ENCODE data around the gene RBM39. TPM values are rescaled to one million over a fixed set of nuclear protein-coding genes. Genes with fewer than 3 reads are reported as not detected.
A peak's percentile ranks its signal among the peaks of the same experiment; 100 is the strongest.

Gene RBM39
- total and polyA plus RNA-seq, 2 of the 13 experiments (the other 11 are each of a cell fraction or from before 2014, with no cell fraction given) = 788 to 920 TPM

DNA sequence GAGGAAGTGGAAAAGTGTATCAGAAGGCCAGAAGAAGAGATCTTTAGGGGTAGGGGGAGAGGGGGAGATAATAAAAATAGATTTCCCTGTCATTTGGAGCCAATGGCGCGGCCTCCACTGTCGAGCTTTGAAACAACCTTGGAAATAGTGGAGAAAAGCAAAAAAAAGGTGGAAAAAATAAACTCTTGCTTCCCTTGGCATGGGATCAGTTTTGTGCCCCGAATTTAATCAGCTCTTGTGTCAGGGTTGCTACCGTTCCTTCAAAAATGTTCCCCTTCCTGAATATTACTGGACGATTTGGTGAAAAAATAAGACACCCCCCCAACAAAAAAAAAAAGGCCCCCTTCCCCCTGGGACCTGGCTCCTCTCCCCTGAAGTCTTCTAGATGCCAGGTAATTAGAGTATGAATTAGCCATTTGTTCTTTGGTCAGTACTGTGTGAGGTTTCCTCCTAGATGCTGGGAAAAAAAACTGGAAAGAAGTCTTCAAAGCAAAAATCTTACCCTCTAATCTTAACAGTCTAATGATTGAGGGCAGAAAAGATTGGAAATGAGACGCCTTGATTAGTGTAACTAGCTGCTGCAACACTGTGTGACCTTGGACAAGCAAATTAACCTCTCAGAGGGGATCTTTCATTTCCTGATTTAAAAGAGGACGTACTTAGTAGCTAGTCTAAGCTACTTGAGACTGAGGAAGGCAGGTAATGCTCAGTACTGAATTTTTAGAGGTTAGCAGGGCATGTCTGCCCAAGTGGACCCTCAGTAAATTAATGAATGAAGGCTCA is 872 bp upstream of the RBM39 start (continued):
- TF ChIP-seq ZNF101 (CRISPR knock-in tag; IDR thresholded peaks at IDR 0.05; ENCODE audit: borderline replicate concordance, low read depth) (peak; percentile 60; the same call in 1 of the 2 replicates), TAF1 (CRISPR knock-in tag; IDR thresholded peaks at IDR 0.05) (no peak), MEIS1 (CRISPR knock-in tag; IDR thresholded peaks at IDR 0.05; ENCODE audit: borderline replicate concordance) (0 out of 2 replicates have a peak, but pooled peaks have one; percentile 6), KLF12 (CRISPR knock-in tag; IDR thresholded peaks at IDR 0.05; ENCODE audit: borderline replicate concordance) (0 out of 2 replicates have a peak, but pooled peaks have one; percentile 0), XBP1 (CRISPR knock-in tag; IDR thresholded peaks at IDR 0.05) (no peak; the same call in 1 of the 2 replicates), GABPB1 (CRISPR knock-in tag; IDR thresholded peaks at IDR 0.05) (no peak), NR2F6 (IDR thresholded peaks at IDR 0.05) (peak; percentile 24; the same call in 1 of the 2 replicates), NR2F6 (CRISPR knock-in tag; IDR thresholded peaks at IDR 0.05) (0 out of 2 replicates have a peak, but pooled peaks have one; percentile 25), ZFP37 (CRISPR knock-in tag; IDR thresholded peaks at IDR 0.05; ENCODE audit: borderline replicate concordance) (peak; percentile 65; the same call in 1 of the 2 replicates), ZNF343 (CRISPR knock-in tag; IDR thresholded peaks at IDR 0.05) (0 out of 2 replicates have a peak, but pooled peaks have one; percentile 15), ZSCAN30 (CRISPR knock-in tag; IDR thresholded peaks at IDR 0.05) (peak; percentile 84; the same call in 1 of the 2 replicates), NFE2L2 (IDR thresholded peaks at IDR 0.05; ENCODE audit: low read length) (0 out of 2 replicates have a peak, but pooled peaks have one; percentile 21), CHD4 (IDR thresholded peaks at IDR 0.05; ENCODE audit: borderline replicate concordance, low read length) (peak; percentile 32; the same call in 1 of the 2 replicates), REL (CRISPR knock-in tag; conservative IDR thresholded peaks at IDR 0.05) (no peak), MAFG (CRISPR knock-in tag; IDR thresholded peaks at IDR 0.05) (no peak), ESRRA (CRISPR knock-in tag; IDR thresholded peaks at IDR 0.05; ENCODE audit: low read depth) (peak; percentile 5; the same call in 1 of the 2 replicates), SMYD3 (CRISPR knock-in tag; IDR thresholded peaks at IDR 0.05) (peak; percentile 8; the same call in 1 of the 2 replicates), ZNF691 (CRISPR knock-in tag; IDR thresholded peaks at IDR 0.05; ENCODE audit: borderline replicate concordance, low read depth) (no peak), ZNF331 (CRISPR knock-in tag; IDR thresholded peaks at IDR 0.05) (0 out of 2 replicates have a peak, but pooled peaks have one; percentile 24), ZKSCAN8 (CRISPR knock-in tag; IDR thresholded peaks at IDR 0.05; ENCODE audit: borderline replicate concordance) (no peak; the same call in 1 of the 2 replicates), ZNF589 (CRISPR knock-in tag; conservative IDR thresholded peaks at IDR 0.05) (no peak), ZNF670 (CRISPR knock-in tag; IDR thresholded peaks at IDR 0.05; ENCODE audit: borderline replicate concordance) (peak; percentile 87), ZSCAN22 (CRISPR knock-in tag; IDR thresholded peaks at IDR 0.05) (0 out of 2 replicates have a peak, but pooled peaks have one; percentile 8), ZNF292 (CRISPR knock-in tag; IDR thresholded peaks at IDR 0.05; ENCODE audit: borderline replicate concordance, low read depth) (no peak; the same call in 1 of the 2 replicates)
- TF ChIP-seq, protein P1, sequence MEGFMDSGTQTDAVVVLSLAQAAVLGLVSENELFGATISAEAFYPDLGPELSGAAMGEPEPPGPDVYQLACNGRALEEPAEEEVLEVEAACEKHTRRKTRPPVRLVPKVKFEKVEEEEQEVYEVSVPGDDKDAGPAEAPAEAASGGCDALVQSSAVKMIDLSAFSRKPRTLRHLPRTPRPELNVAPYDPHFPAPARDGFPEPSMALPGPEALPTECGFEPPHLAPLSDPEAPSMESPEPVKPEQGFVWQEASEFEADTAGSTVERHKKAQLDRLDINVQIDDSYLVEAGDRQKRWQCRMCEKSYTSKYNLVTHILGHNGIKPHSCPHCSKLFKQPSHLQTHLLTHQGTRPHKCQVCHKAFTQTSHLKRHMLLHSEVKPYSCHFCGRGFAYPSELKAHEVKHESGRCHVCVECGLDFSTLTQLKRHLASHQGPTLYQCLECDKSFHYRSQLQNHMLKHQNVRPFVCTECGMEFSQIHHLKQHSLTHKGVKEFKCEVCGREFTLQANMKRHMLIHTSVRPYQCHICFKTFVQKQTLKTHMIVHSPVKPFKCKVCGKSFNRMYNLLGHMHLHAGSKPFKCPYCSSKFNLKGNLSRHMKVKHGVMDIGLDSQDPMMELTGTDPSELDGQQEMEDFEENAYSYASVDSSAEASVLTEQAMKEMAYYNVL (CRISPR knock-in tag; IDR thresholded peaks at IDR 0.05; ENCODE audit: borderline replicate concordance) = 0 out of 2 replicates have a peak, but pooled peaks have one; percentile 11
- TF ChIP-seq, protein P2, sequence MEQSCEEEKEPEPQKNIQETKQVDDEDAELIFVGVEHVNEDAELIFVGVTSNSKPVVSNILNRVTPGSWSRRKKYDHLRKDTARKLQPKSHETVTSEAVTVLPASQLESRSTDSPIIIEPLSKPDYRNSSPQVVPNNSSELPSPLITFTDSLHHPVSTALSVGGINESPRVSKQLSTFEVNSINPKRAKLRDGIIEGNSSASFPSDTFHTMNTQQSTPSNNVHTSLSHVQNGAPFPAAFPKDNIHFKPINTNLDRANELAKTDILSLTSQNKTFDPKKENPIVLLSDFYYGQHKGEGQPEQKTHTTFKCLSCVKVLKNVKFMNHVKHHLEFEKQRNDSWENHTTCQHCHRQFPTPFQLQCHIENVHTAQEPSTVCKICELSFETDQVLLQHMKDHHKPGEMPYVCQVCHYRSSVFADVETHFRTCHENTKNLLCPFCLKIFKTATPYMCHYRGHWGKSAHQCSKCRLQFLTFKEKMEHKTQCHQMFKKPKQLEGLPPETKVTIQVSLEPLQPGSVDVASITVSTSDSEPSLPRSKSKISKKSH (CRISPR knock-in tag; IDR thresholded peaks at IDR 0.05; ENCODE audit: borderline replicate concordance) = no peak
